MCF 10A (cell line): ENCODE data around the gene NPHP4. TPM values are rescaled to one million over a fixed set of nuclear protein-coding genes. Genes with fewer than 3 reads are reported as not detected.

ENCODE experiments used
- BruUV-seq: library from RNA; stranded (reverse); fragments of 400-500 nt; replicated peaks from 2 replicates; lab custom pipeline; 2021; lab: Mats Ljungman, UMichigan
- CTCF ChIA-PET: fragments of 300-600 bp; sonication (Branson Sonifier 250); formaldehyde crosslinking; extraction: SDS; loops from one replicate; lab custom pipeline; 2021; ENCODE audit warnings: antibody characterized with exemption, inconsistent platforms; lab: Yijun Ruan, JAX
- POLR2A ChIA-PET: fragments of 300-600, 350-650 bp; sonication (Branson Sonifier 250); formaldehyde crosslinking; extraction: SDS; loops from one replicate; lab custom pipeline; 2020; ENCODE audit warnings: antibody characterized with exemption, inconsistent platforms; lab: Yijun Ruan, JAX
- DNase-seq: peaks from one replicate; pipeline ENCODE4 v3.0.0-alpha.2; 2018; ENCODE audit not compliant: unreplicated experiment
- H3K27ac Mint-ChIP-seq: one replicate; pipeline ENCODE4 v1.8.0; 2022; ENCODE audit warnings: mild to moderate bottlenecking, low read depth, mixed read lengths; ENCODE audit not compliant: unreplicated experiment
- H3K27me3 Mint-ChIP-seq: one replicate; pipeline ENCODE4 v1.8.0; 2022; ENCODE audit warnings: mixed read lengths; ENCODE audit not compliant: insufficient read depth, unreplicated experiment
- H3K36me3 Mint-ChIP-seq: one replicate; pipeline ENCODE4 v1.8.0; 2022; ENCODE audit warnings: mild to moderate bottlenecking, moderate library complexity, mixed read lengths; ENCODE audit not compliant: insufficient read depth, unreplicated experiment
- H3K4me1 Mint-ChIP-seq: one replicate; pipeline ENCODE4 v1.8.0; 2022; ENCODE audit warnings: mixed read lengths; ENCODE audit not compliant: insufficient read depth, unreplicated experiment
- H3K4me3 Mint-ChIP-seq: one replicate; pipeline ENCODE4 v1.8.0; 2022; ENCODE audit warnings: mild to moderate bottlenecking, moderate library complexity, mixed read lengths; ENCODE audit not compliant: unreplicated experiment
- H3K9me3 Mint-ChIP-seq: one replicate; pipeline ENCODE4 v1.8.0; 2022; ENCODE audit warnings: mixed read lengths; ENCODE audit not compliant: unreplicated experiment
- intact Hi-C: fragments of 100-400 bp; cut with micrococcal nuclease; formaldehyde crosslinking; loops from 2 replicates; pipeline ENCODE4 v1.14.1; 2022
- total RNA-seq: library from RNA; stranded (reverse); gene quantifications from 2 replicates; pipeline ENCODE4 v1.2.3, GENCODE V29; 2022
- TF ChIP-seq, protein P1 (sequence below): fragments of 200-600 bp; IDR thresholded peaks from one replicate; pipeline ENCODE4 v1.8.0; 2022; ENCODE audit warnings: antibody characterized with exemption, mild to moderate bottlenecking; ENCODE audit not compliant: unreplicated experiment

Gene NPHP4
- total RNA-seq, 1 experiment from 2014 or later, result 14.4 TPM

- DNase-seq, result no peak
- intact Hi-C loops, result no loop called here
- ChIA-PET POLR2A (interaction anchor here (0.6 kb wide), 1 partner anchor 119 kb away, joined by 3 read pairs; no protein-coding TSS in a partner anchor), CTCF (no interaction called here)
- no TSS peak for BruUV-seq
- H3K27ac Mint-ChIP-seq, result no peak overlapping the region
- H3K36me3 Mint-ChIP-seq, result peaks cover 48% of the 10 kb centered on the region
- no peaks in the 10 kb centered on the region for H3K27me3 Mint-ChIP-seq
- no peaks in the 10 kb centered on the region for H3K9me3 Mint-ChIP-seq
- no peak overlapping the region for H3K4me3 Mint-ChIP-seq
- no peaks in the 10 kb centered on the region for H3K4me1 Mint-ChIP-seq
- TF ChIP-seq, protein P1, sequence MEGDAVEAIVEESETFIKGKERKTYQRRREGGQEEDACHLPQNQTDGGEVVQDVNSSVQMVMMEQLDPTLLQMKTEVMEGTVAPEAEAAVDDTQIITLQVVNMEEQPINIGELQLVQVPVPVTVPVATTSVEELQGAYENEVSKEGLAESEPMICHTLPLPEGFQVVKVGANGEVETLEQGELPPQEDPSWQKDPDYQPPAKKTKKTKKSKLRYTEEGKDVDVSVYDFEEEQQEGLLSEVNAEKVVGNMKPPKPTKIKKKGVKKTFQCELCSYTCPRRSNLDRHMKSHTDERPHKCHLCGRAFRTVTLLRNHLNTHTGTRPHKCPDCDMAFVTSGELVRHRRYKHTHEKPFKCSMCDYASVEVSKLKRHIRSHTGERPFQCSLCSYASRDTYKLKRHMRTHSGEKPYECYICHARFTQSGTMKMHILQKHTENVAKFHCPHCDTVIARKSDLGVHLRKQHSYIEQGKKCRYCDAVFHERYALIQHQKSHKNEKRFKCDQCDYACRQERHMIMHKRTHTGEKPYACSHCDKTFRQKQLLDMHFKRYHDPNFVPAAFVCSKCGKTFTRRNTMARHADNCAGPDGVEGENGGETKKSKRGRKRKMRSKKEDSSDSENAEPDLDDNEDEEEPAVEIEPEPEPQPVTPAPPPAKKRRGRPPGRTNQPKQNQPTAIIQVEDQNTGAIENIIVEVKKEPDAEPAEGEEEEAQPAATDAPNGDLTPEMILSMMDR, result no peak
Measured at GRCh38 chr1:5954964-5955363, 37.3 kb downstream of the NPHP4 start.

DNA sequence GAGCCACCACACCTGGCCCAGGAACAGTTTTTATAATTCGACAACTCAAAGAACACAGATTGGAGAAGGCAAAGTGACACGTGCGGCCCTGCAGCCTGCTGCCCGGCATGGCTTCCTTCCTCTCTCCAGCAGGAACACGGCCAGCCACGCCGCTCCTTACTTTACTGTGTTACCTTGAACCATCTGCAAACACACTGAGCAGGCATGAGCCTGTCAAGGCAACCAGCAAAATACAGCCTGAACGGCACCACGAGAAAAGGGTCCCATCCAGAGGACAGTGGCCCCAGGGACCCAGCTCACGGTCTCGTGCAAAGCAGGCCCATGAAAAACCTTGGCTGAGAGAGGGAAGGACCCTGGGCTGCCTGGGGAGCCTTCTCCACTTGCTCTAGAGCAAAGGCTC lies 38.8 kb downstream of the NPHP4 start:
- H3K27ac Mint-ChIP-seq, result no peak overlapping the region
- ChIA-PET POLR2A (interaction anchor here (0.5 kb wide), 1 partner anchor 39 kb away, joined by 3 read pairs; the partner anchor contains the start of gene NPHP4), CTCF (no interaction called here)
- H3K4me1 Mint-ChIP-seq, result no peaks in the 10 kb centered on the region
- DNase-seq, result no peak
- no peak overlapping the region for H3K4me3 Mint-ChIP-seq
- no peaks in the 10 kb centered on the region for H3K9me3 Mint-ChIP-seq
- peaks cover 37% of the 10 kb centered on the region for H3K36me3 Mint-ChIP-seq
- H3K27me3 Mint-ChIP-seq, result no peaks in the 10 kb centered on the region
- TF ChIP-seq, protein P1, result no peak
- intact Hi-C loops, result no loop called here
- BruUV-seq, result no TSS peak

DNA sequence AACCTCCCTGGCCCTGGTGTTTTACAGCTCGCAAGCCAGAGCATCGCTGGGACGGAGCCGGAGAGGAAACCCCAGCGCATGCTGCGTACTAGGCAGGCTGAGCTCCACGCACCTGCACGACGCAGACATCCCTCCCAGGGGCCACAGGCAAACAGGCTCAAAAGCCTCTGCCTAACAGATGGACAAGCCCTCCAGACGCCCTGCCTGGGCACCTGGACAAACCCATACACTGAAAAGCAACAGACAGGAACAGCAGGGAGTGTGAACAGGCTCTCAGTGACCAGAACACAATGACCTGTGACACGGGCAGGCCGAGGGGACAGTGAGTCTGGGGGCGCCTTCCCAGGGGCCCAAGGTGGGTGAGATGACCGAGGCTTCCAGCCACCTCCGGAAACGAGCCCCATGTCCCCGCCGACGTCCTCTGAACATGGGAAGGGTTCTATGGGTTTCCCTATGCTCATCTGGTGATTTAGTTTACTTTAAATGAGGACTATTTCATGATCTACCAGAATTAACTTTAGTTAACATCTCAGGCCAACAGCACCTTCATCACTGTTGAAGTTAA lies 40.3 kb downstream of the NPHP4 start:
- no peaks in the 10 kb centered on the region for H3K9me3 Mint-ChIP-seq
- ChIA-PET POLR2A (no interaction called here), CTCF (no interaction called here)
- H3K27me3 Mint-ChIP-seq, result no peaks in the 10 kb centered on the region
- peaks cover 42% of the 10 kb centered on the region for H3K36me3 Mint-ChIP-seq
- TF ChIP-seq, protein P1, result no peak
- intact Hi-C loops, result no loop called here
- no peaks in the 10 kb centered on the region for H3K4me1 Mint-ChIP-seq
- H3K4me3 Mint-ChIP-seq, result no peak overlapping the region
- no peak for DNase-seq
- H3K27ac Mint-ChIP-seq, result no peak overlapping the region
- no TSS peak for BruUV-seq

GRCh38 chr1:5950994-5951785 lies 41.0 kb downstream of the NPHP4 start:
- POLR2A ChIA-PET, result no interaction called here
- BruUV-seq, result no TSS peak

More at GRCh38 chr1:5950994-5951785, 41.0 kb downstream of the NPHP4 start:
- H3K4me1 Mint-ChIP-seq, result no peaks in the 10 kb centered on the region
- DNase-seq, result no peak
- intact Hi-C loops, result no loop called here
- TF ChIP-seq, protein P1, result no peak
- H3K9me3 Mint-ChIP-seq, result no peaks in the 10 kb centered on the region
- H3K4me3 Mint-ChIP-seq, result no peak overlapping the region
- no peak overlapping the region for H3K27ac Mint-ChIP-seq
- CTCF ChIA-PET, result no interaction called here
- no peaks in the 10 kb centered on the region for H3K27me3 Mint-ChIP-seq
- peaks cover 49% of the 10 kb centered on the region for H3K36me3 Mint-ChIP-seq
